Hippocampal formation (tissue), 2 donors: ENCODE measurements around the gene YPEL4.

Source experiments
- DNase-seq, 2 donors: peaks; one replicate each; lab custom pipeline; 2025; lab: John Stamatoyannopoulos, UW

YPEL4 gene

DNA sequence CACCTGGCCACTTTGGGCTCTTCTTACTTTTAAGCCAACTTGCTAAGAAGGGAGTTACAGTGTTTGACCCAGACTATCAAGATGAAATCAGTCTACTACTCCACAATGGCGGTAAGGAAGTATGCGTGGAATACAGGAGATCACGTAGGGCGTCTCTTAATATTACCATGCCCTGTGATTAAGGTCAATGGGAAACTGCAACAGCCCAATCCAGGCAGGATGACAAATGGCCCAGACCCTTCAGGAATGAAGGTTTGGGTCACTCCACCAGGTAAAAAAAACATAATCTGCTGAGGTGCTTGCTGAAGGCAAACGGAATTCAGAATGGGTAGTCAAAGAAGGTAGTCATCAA, 1.0 kb upstream of the YPEL4 start:
- DNase-seq: no peak

DNA sequence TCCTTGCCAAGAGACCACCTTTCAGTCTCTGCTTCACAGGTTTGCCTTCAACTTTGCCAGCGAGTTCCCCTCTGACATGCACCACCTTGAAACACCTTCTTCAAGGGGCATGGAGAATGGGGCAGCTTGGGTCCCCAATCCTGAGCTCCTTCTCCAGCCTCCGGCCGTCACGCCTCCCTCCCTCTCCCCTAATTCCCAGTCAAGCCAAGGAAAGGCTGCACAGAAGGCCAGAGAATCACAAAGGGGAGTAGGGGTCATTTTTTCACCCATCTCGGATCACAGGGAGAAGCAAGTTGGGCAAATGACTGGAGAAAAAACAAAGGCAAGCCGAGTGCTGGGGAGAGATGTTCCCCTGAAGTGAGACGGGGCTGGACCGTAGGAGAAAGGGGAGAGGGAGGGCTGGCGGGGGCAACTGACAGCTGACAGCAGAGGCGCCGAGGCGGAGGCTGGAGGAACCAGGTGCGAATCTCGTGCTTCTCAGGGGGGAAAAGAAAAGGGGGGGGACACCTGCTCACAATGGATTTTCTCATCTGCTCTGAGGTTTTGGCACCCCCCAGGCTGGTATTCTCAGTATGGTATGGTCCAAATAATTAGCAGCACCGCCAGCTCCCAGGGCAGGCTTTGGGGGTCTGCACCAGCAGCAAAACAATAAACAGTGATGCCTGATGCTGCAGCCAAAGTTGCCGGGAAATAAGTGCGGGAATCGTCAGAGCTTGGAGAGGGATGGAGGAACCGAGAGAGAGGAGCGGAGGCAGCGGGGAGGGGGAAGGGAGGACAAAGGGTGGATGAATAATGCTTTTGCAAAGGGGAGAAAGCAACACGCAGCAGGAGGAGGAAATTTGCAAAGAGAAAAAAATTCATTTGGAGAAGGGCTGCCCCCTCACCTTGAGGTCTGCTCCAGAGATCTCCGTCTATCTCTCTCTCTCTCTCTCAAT, 644 bp downstream of the YPEL4 start:
- DNase-seq: peak in 1 of 2 donors; percentile 35

DNA sequence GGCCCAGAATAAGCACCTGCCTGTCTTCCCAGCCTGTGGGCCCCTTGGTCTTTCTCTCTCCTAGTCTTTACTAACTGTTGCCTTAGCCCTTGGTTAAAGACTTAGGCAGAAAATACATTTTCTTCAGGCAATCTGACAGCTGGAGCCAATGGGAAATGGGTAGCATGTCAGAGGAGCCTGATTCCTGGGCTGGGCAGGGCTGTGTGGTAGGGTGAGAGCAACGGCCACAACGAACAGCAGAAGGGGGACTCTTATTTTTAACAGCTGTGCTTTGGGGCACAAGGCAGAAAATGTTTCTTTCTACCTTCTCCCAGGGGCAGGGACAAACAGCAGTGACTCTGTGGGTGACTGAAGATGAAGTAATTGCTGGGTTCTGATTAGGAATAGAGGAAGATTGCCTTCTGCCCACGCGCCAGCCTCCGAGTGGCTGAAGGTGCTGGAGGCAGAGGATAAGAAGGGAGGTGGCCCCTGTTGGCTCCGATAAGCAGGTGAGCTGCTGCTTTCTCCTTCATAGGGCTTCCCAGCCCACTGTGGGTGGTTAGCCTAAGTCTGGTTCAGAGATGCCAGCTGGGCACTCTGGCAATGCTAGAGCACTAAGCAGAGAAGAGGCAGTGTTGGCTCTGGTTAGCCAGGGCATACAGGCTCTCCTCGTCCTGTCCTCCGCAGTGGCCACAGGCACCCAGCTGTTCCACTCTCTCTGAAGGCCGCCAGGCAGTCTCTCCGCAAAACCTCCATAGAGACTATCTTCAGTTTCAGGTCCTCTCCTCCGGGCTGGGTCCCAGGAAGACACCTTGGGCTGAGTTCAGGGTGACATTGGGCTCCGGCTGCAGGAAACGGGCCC, 1.5 kb downstream of the YPEL4 start:
- peak; percentile 14 to 36 for DNase-seq

DNA sequence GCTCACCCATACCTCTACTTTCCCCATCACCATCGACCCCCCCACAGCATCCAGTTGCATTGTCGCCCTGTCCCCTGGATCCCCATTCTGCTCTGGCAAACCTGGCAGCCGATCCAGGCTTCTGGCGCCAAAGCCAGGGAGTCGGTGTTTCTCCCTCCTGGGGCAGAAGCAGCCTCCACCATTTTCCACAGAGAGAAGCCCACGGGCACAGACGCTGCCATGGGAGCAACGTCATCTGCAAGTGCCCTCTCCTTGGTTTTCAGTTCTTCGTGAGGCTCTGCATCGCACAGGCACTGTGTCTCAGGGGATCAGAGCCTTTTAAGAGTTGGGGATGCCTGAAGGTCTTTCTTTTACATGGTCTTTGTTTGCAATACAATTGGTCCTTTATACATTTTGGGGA, 2.3 kb downstream of the YPEL4 start:
- DNase-seq: no peak

DNA sequence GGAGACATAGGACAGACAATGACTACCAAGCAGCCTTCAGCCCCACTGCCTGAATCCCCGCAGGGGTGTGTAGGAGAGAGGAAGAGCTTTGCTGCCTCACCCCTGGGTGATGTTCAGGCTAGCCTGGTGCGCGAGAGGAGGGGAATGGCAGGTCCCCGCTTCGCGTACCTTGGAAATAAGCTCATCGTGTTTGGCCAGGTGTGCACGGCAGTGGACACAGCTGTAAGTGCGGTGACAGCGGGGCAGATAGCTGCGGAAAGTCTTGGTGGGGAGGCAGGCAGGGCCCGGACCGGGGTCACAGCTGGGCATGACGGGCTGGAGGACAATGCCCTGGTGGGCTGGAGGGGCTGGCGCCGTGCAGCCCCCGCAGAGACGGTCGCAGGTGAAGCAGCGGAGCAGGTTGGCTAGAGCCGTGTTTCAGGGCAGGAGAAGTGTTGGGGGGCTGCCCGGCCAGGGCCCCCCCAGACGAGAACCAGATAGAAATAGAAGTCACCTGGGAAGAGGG, 2.9 kb downstream of the YPEL4 start:
- no peak for DNase-seq

DNA sequence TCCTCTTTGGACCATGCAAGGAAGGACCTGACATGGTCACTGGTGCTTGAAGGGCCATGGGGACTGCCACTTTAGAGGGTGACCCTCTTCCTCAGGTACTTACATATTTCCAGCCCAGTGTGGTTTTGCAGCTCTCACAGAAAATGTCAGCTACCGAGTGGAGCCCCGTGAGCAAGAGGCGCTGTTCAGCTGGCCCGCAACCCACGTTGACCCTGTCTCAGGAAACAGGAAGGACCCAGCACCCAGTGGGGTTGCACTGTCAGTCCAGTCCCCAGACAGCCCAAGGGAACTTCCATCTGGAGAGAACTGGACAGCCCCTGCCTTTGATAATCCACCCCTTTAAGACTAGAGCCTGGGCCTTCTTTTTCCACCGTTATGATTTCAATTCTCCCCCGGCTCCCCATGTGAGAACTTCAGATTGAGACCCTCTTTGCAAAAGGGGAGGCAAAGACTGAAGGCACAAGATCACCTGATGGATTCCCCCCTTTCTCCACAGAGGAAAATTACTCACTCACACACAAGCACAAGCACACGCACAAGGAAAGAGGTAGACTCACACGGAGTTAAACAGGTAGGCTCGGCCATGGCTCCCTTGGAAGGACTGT, 3.4 kb downstream of the YPEL4 start:
- DNase-seq: no peak

DNA sequence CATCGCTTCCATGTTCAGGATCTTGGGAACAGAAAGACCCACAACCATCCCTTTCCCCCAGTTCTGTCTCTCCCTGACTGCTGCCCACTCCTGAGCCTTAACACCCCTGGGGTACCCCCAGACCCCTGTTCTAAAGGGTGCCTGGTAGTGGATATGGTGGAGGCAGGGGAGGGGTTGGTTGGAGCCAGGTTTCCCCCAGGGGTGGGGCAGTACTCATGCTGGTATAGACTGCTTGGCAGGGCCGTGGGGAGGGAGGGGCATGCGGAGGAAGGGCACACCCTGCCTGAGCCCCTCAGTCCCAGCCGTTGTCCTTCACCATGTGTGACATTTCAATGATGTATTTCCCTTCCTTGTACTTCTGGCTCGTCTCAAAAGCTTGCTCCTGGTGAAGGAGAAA, 4.0 kb downstream of the YPEL4 start:
- no peak for DNase-seq

DNA sequence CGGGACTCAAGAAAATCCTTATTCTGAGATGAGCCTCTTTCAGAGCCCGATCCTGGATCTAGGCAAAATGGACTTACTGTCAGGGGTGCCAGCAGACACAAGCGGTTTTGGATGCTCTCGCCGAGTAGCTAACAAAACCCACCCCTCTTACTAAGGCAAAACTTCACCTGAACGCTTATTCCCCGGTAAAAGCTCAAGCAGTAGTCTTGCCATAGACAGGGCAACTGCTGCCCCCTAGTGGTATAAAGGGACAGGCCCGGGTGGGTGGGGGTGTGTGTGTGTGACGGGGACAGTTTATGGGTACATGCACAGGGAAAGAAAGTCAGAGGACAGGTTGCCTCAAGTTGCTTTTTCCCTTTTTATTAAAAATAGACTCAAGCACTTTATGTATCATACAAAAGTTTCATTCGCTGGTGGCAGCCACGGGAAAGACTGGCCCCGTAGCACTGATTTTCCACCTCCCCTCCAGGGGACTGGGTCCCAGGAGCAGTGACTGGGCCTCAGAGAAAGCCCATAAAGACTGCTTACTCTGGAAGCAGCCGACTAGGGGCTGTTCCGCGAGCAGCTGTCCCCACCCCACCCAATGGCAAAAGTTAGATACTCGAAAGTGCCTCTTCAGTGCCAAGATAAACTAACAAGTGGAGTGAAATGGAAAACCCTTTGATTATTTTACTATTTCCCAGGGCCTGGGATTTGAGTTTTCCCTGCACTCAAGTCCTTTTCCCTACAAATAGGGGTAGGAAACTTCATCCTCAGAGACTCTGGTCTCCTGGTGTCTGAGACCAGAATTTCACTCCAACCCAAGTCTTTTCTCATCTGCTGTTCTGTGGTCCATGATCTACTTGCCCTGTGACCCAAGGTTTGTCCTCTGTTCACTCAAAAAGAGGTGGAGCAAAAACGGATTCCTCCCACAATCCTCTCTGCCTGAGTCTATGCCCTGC, 4.7 kb downstream of the YPEL4 start:
- DNase-seq: peak; percentile 59 to 75

DNA sequence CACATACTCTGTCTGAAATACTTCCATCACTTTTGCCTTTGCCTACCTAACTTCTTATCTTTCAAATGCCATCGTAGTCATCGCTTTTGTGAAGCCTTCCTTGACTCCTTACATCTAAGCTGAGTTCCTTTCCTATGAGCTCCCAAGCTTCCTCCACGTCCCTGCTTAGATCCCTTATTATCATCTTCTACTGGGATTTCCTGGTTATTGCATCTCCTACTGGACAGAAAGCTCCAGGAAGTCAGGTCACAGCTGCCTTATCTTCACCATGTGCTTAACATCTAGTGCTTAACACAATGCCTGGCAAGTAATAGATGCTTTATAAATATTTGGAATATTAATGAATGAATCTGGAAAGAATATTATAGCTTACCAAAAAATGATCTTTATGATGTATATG, 5.9 kb downstream of the YPEL4 start:
- DNase-seq: no peak

DNA sequence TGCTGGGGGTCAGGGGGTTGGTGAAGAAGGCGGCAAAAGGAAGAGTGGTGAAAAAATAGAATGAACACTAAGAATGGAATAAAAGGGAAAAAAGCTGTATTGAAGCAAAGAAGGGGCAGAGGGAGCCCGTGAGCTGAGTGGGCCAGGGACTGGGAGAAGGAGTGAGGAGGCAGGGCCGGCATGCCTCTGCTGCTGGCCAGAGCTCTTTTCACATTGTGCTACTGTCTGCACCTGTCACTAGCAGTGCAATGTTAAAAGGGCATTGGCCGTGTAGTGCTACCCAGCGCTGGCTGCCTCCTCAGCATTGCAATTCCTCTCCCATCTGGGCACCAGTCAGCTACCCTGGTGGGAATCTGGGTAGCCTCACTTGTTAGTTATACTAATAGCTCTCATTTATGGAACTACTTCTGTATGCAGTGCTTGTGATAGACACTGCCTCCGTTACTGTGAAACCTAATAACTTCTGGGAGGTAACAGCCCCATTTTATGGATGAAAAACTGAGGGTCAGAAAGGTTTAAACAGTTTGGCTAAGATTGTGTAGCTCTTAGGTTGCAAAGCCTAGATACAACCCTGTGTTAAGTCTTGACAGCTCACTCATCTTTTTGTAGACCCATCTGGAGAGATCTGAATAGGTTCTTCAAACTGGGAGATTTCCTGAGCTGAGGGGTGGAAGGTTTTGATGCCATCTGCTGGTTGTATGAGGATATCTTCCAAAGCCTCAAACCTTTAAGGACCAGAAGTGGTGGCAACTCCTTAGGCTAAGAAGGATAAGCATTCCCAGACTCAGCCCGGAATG, 8.5 kb downstream of the YPEL4 start:
- peak in 1 of 2 donors; percentile 53 for DNase-seq

DNA sequence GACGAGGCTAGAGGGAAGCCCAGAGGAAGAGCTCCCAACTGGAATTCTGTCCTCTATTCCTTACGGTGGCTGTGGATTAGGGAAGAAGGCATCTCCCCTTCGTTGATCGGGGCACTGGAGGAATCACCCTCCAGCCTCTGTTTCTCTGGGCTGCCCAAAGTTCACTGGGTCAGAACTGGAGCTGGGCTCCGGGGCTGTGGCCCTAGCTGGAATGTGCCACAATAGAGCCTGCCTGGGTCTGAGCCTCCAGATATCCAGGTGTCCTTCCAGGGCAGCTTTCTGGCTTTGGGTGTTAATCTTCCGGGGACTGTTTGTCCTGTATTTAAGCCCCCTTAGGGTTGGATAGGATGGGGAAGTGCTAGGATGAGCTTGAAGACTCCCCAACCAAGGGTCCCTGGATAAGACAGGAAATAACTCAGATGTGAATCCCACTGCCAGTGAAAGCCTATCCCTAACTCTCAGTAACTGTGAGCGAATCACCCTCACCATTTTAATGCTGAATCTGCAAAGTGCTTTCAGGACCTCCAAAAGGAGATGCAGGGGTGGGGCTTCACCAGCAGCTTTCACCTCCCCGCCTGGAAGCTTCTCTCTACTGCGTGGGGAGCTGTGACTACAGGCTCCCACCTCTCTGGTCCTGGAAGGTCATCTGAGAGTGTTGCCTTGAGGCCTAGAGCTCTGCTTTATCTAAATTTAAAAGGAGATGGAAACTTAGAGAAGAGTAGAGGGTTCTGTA, 9.5 kb downstream of the YPEL4 start:
- DNase-seq: no peak

DNA sequence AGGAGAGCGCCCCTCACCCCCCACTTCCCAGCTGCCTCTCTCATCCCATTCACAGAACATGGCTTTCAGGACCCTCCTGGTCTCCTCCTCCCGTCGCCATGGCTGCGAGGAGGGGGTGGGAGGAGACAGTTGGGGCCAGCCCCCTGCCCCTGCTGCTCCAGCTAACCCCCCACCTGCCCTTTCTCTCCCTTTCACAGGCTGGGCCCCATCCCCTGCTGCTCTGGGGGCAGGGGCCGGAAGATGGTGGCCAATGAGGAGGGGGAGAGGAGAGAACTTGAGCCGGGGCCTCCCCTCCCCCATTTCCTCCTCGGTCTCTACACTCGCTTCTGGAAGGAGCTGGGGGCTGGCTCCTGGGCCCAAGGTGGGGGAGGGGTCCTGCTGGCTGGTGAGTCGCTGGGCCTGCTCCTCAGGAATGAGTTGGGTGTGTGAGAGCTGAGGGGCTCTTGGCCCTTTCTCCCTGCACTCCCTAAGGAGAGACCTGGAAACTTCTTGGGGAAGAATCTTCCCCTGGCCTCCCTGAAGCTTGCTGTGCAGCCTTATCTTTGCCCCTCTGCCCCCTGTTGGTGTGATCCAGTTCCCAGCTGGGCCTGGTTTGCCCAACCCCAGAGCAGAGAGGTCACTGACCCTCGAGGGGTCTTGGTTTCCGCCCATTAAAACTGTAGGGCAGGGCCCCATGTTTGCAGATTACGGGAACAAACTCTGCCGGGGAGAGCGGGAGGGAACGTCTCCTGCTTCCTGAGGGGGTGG, 10.2 kb downstream of the YPEL4 start:
- no peak for DNase-seq

DNA sequence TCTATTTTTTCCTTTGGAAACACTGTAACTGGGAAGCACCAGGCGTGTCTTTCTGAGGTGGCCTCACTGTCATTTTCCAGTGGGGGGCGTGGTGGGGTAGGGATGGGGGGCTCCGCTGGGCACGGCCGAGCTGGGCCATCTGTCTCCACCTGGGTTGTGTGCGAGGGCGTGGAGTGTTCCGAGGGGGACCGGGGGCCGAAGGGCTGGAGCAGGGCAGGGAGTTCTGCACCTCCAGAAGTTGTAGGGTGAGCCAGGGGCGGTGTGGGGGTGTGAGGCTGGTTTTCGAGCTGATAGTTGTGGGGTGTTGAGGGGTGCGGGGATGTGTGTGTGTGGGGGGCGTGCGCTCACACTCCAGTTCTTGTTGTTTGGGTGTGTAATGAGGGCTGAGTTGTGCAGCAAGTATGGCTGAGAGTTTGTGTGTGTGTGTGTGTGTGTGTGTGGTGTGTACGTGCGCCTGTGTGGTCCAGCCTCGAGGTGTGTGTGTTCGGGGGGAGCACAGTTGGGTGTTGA, 10.8 kb downstream of the YPEL4 start:
- DNase-seq: no peak

DNA sequence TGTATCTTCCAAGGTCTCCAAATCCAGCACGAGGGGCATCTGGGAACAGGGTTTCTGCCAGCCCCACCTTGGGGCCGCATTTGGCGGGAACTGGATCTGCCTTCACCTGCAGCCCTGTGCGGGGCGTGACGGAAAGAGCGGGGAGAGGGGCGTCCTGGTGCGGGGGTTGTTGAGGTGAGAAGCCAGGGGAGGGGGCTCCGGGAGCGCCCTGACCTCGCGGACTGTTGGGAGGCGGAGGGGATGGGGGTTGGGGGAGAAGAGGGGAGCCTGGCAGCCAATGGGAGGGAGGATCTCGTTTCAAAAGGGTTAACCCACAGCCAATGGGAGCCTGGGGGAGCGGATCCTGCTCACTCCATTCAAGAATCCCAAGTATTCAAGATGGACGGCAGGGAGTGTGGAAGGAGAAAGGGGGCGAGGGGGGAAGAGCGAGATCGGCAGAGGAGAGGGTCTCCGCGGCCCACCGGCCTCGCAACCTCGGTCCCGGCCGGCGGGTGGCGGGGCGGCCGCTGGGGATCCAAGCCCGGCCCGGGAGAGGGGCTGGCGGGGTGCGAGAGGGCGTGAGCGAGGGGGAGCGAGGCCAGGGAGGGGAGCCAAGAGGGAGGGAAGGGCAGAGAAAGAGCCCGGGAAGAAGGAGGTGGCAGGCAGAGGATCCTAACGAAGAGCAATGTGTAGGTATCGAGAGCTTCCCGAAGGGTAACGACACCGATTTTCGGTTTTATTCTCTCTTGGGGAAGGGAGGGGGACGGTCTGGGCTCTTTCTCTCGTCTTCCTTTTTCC, 11.5 kb downstream of the YPEL4 start:
- peak; percentile 48 to 66 for DNase-seq

DNA sequence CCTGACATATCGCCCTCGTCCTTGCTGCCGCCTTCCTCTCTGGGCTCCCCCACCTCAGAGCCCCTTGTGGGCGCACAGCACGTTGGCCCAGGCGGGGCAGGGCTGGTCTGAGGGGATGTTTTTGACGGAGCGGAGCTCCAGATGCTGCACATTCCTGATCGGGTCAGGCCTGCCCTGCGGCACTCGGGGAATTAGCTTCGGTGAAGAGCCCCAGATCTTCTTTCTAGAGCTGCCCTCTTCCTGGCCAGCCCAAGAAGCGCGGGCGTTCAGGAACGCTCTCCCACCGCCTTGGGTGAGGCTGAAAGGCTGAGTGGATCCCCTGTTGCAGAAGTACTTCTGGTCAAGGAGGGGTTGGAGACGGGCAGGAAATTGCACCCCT, 12.1 kb downstream of the YPEL4 start:
- DNase-seq: no peak

DNA sequence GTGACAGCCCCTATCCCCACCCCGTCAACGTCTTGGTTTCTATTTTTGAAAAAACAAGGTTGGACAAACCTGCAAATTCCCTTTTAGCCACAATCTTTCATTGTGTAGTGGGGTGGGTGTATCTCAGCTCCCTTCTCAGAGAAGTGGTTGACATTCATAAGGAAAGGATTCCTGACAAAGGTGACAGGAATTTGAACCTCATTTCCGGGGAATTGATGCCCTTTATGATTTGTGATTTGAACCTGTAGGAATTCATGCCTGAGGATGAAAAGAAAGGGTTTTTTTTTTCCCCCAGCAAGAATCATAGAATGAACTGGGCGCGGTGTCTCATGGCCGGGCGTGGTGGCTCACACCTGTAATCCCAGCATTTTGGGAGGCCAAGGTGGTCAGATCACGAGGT, 14.5 kb downstream of the YPEL4 start:
- DNase-seq: no peak

DNA sequence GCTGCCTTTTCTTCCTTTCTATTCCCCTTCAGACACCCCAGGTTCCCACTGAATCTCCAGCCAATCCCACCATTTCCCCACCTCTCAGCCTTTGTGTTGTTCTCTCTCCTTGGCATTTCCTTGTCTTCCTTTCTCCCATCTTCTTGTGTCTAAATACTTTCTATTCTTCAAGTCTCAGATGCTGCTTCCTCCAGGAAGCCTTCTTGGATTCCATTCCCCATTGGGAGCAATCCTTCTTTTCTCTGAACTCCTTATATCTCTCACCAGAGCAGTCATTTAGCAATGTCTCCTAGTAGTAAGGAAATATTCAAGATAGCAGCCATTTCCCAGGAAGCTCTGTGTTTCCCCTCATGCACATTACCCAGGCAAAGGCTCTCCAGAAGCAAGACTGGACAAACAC, 15.4 kb downstream of the YPEL4 start:
- DNase-seq: no peak
